Retinal pigment epithelial cell (primary cell): ENCODE results near the gene ADAMTS12.
A peak's percentile ranks its signal among the peaks of the same experiment; 100 is the strongest.

Experiments used
- DNase-seq: peaks from one replicate; pipeline ENCODE4 v3.0.0-alpha.2; 2010; ENCODE audit warnings: low read depth
- H3K4me3 ChIP-seq: 2 replicates; pipeline ENCODE4 v1.5.1; 2011; ENCODE audit warnings: mild to moderate bottlenecking, low read length, control low read depth, moderate library complexity
- CTCF ChIP-seq: conservative IDR thresholded peaks from 2 replicates; pipeline ENCODE4 v1.5.1; 2011; ENCODE audit warnings: low read depth, low read length, control low read depth, inconsistent platforms

Gene ADAMTS12

GRCh38 chr5:33905381-33905780 lies 13.6 kb upstream of the ADAMTS12 start:
- H3K4me3 ChIP-seq, result no peak overlapping the region
- no peak for DNase-seq
- no peak for TF ChIP-seq CTCF

- no peak overlapping the region for H3K4me3 ChIP-seq
- no peak for DNase-seq
- no peak for TF ChIP-seq CTCF
Observed at GRCh38 chr5:33903118-33903517, 11.3 kb upstream of the ADAMTS12 start.

- H3K4me3 ChIP-seq, result no peak overlapping the region
- no peak for DNase-seq
- TF ChIP-seq CTCF, result no peak
Observed at GRCh38 chr5:33901156-33901555, 9.4 kb upstream of the ADAMTS12 start.

GRCh38 chr5:33894566-33894965 lies 2.8 kb upstream of the ADAMTS12 start:
- no peak overlapping the region for H3K4me3 ChIP-seq
- no peak for TF ChIP-seq CTCF
- no peak for DNase-seq

- peak; percentile 98 for DNase-seq
- TF ChIP-seq CTCF, result no peak
- H3K4me3 ChIP-seq, result peak overlapping the region; percentile 57
Observed at GRCh38 chr5:33892620-33893137, 889 bp upstream of the ADAMTS12 start.

- peak overlapping the region; percentile 57 for H3K4me3 ChIP-seq
- DNase-seq, result no peak
- TF ChIP-seq CTCF, result no peak
Observed at GRCh38 chr5:33891446-33891787, 373 bp downstream of the ADAMTS12 start.

- peak; percentile 37 for TF ChIP-seq CTCF
- H3K4me3 ChIP-seq, result peak overlapping the region; percentile 57
- DNase-seq, result no peak
Observed at GRCh38 chr5:33890131-33891032, 1.4 kb downstream of the ADAMTS12 start.
